IMR-90 (cell line): ENCODE measurements around the gene COL13A1. TPM values are rescaled to one million over a fixed set of nuclear protein-coding genes. Genes with fewer than 3 reads are reported as not detected.
A peak's percentile ranks its signal among the peaks of the same experiment; 100 is the strongest.

Source experiments
- ATAC-seq: fragments of 200-7000 bp; cut with Tn5 transposase; 2 replicates; pipeline ENCODE4 v1.9.1; 2020; ENCODE audit warnings: low read depth, mild to moderate bottlenecking, moderate library complexity
- BruUV-seq: library from RNA; stranded (reverse); fragments of 400-500 nt; replicated peaks from 2 replicates; lab custom pipeline; 2021; lab: Mats Ljungman, UMichigan
- CTCF ChIA-PET: fragments of 300-600 bp; formaldehyde crosslinking; extraction: SDS; loops from one replicate; lab custom pipeline; 2021; ENCODE audit warnings: antibody characterized with exemption; lab: Yijun Ruan, JAX
- POLR2A ChIA-PET: fragments of 300-600 bp; sonication (Branson Sonifier 250); formaldehyde crosslinking; loops from one replicate; lab custom pipeline; 2022; ENCODE audit warnings: antibody characterized with exemption; ENCODE audit not compliant: unreplicated experiment; lab: Charles Lee
- DNase-seq: peaks from one replicate; pipeline ENCODE4 v3.0.0; 2013
- H2AFZ ChIP-seq: replicated peaks from 2 replicates; pipeline ENCODE3; 2013; ENCODE audit warnings: low read length, mild to moderate bottlenecking; ENCODE audit not compliant: poor library complexity
- H2AK5ac ChIP-seq: 2 replicates; pipeline ENCODE4 v1.6.1; 2013; ENCODE audit warnings: low read depth, low read length, inconsistent platforms
- H2AK9ac ChIP-seq: replicated peaks from 2 replicates; pipeline ENCODE3; 2013; ENCODE audit warnings: mild to moderate bottlenecking, low read depth, low read length, moderate library complexity; ENCODE audit not compliant: poor library complexity
- H2BK120ac ChIP-seq: 2 replicates; pipeline ENCODE4 v1.6.1; 2013; ENCODE audit warnings: low read depth, low read length, inconsistent platforms
- H2BK15ac ChIP-seq: 3 replicates; pipeline ENCODE4 v1.6.1; 2013; ENCODE audit warnings: low read depth, low read length, inconsistent platforms
- H2BK20ac ChIP-seq: 2 replicates; pipeline ENCODE4 v1.6.1; 2013; ENCODE audit warnings: low read depth, mild to moderate bottlenecking, inconsistent platforms, low read length, moderate library complexity
- H2BK5ac ChIP-seq: 2 replicates; pipeline ENCODE4 v1.6.1; 2013; ENCODE audit warnings: mild to moderate bottlenecking, low read depth, low read length, inconsistent platforms; ENCODE audit not compliant: poor library complexity, severe bottlenecking
- H3K14ac ChIP-seq: replicated peaks from 2 replicates; pipeline ENCODE4 v1.6.1; 2013; ENCODE audit warnings: low read depth, low read length, inconsistent platforms
- H3K18ac ChIP-seq: 2 replicates; pipeline ENCODE4 v1.6.1; 2013; ENCODE audit warnings: low read depth, low read length, control low read depth
- H3K23ac ChIP-seq: 2 replicates; pipeline ENCODE4 v1.6.1; 2013; ENCODE audit warnings: low read depth, low read length, inconsistent platforms
- H3K27ac ChIP-seq: 2 replicates; pipeline ENCODE4 v1.5.1; 2013; ENCODE audit warnings: mild to moderate bottlenecking, control low read depth, low read length; ENCODE audit not compliant: insufficient read depth
- H3K27me3 ChIP-seq: 2 replicates; pipeline ENCODE4 v1.6.1; 2013; ENCODE audit warnings: low read length; ENCODE audit not compliant: control insufficient read depth, insufficient read depth
- H3K36me3 ChIP-seq: 2 replicates; pipeline ENCODE4 v1.6.1; 2013; ENCODE audit warnings: low read length, mixed read lengths; ENCODE audit not compliant: control insufficient read depth, insufficient read depth
- H3K4ac ChIP-seq: 2 replicates; pipeline ENCODE4 v1.6.1; 2013; ENCODE audit warnings: low read depth, low read length, inconsistent platforms
- H3K4me1 ChIP-seq: 2 replicates; pipeline ENCODE4 v1.6.1; 2013; ENCODE audit warnings: low read length, mixed read lengths; ENCODE audit not compliant: control insufficient read depth, insufficient read depth
- H3K4me2 ChIP-seq: 2 replicates; pipeline ENCODE4 v1.6.1; 2013; ENCODE audit warnings: low read depth, mild to moderate bottlenecking, control low read depth, low read length, moderate library complexity
- H3K4me3 ChIP-seq: 2 replicates; pipeline ENCODE4 v1.5.1; 2013; ENCODE audit warnings: low read depth, mild to moderate bottlenecking, control low read depth, low read length, moderate library complexity; ENCODE audit not compliant: insufficient read depth
- H3K56ac ChIP-seq: 2 replicates; pipeline ENCODE4 v1.6.1; 2013; ENCODE audit warnings: low read length, inconsistent platforms; ENCODE audit not compliant: insufficient read depth; ENCODE audit errors: extremely low read depth
- H3K79me1 ChIP-seq, 2 experiments: 2 replicates each; pipeline ENCODE4 v1.6.1; 2013; ENCODE audit warnings: low read length in 2 of 2, inconsistent platforms in 1 of 2, low read depth in 1 of 2
- H3K9ac ChIP-seq: 2 replicates; pipeline ENCODE4 v1.6.1; 2013; ENCODE audit warnings: low read depth, low read length, control low read depth
- H3K9me1 ChIP-seq: 2 replicates; pipeline ENCODE4 v1.6.1; 2013; ENCODE audit warnings: low read length, inconsistent platforms; ENCODE audit not compliant: insufficient read depth
- H3K9me3 ChIP-seq: 2 replicates; pipeline ENCODE4 v1.6.1; 2013; ENCODE audit warnings: low read length; ENCODE audit not compliant: control insufficient read depth, insufficient read depth
- H4K20me1 ChIP-seq: 2 replicates; pipeline ENCODE4 v1.6.1; 2013; ENCODE audit warnings: low read length, inconsistent platforms; ENCODE audit not compliant: insufficient read depth
- H4K5ac ChIP-seq: 2 replicates; pipeline ENCODE4 v1.6.1; 2013; ENCODE audit warnings: mild to moderate bottlenecking, low read depth, low read length, control low read depth
- H4K8ac ChIP-seq, 2 experiments: 2 replicates each; pipeline ENCODE4 v1.6.1; 2013; ENCODE audit warnings: low read depth in 2 of 2, low read length in 2 of 2, control low read depth in 1 of 2, inconsistent platforms in 1 of 2
- H4K91ac ChIP-seq: 2 replicates; pipeline ENCODE4 v1.6.1; 2013; ENCODE audit warnings: low read depth, low read length, inconsistent platforms; ENCODE audit not compliant: insufficient read depth
- BHLHE40 ChIP-seq: fragments of 150-350 bp; IDR thresholded peaks from 2 replicates; pipeline ENCODE4 v1.6.1; 2016; ENCODE audit warnings: mild to moderate bottlenecking, low read depth, low read length
- CEBPB ChIP-seq: IDR thresholded peaks from 2 replicates; pipeline ENCODE4 v1.6.1; 2012; ENCODE audit warnings: low read depth, low read length, improper control_type of control experiment
- CHD1 ChIP-seq: IDR thresholded peaks from 2 replicates; pipeline ENCODE4 v1.6.1; 2012; ENCODE audit warnings: low read depth, low read length, improper control_type of control experiment
- FOS ChIP-seq: fragments of 150-350 bp; IDR thresholded peaks from 2 replicates; pipeline ENCODE4 v1.6.1; 2016; ENCODE audit warnings: low read depth, low read length
- MAFK ChIP-seq: IDR thresholded peaks from 2 replicates; pipeline ENCODE4 v1.6.1; 2012; ENCODE audit warnings: low read depth, low read length, improper control_type of control experiment
- MAZ ChIP-seq: IDR thresholded peaks from 2 replicates; pipeline ENCODE4 v1.6.1; 2012; ENCODE audit warnings: low read depth, mild to moderate bottlenecking, low read length, improper control_type of control experiment, moderate library complexity, borderline replicate concordance
- NFE2L2 ChIP-seq: fragments of 150-350 bp; IDR thresholded peaks from 2 replicates; pipeline ENCODE4 v1.6.1; 2016; ENCODE audit warnings: low read depth, mild to moderate bottlenecking, low read length
- POLR2A ChIP-seq: IDR thresholded peaks from 2 replicates; pipeline ENCODE4 v1.6.1; 2012; ENCODE audit warnings: mild to moderate bottlenecking, low read depth, low read length
- RAD21 ChIP-seq: IDR thresholded peaks from 2 replicates; pipeline ENCODE4 v1.6.1; 2012; ENCODE audit warnings: low read length, improper control_type of control experiment
- RCOR1 ChIP-seq: IDR thresholded peaks from 2 replicates; pipeline ENCODE4 v1.6.1; 2012; ENCODE audit warnings: mild to moderate bottlenecking, low read length, improper control_type of control experiment; ENCODE audit not compliant: insufficient replicate concordance
- SMC3 ChIP-seq: fragments of 150-350 bp; IDR thresholded peaks from 2 replicates; pipeline ENCODE4 v1.6.1; 2016; ENCODE audit warnings: low read depth, mild to moderate bottlenecking, antibody characterized with exemption, low read length, moderate library complexity
- USF2 ChIP-seq: fragments of 150-350 bp; IDR thresholded peaks from 2 replicates; pipeline ENCODE4 v1.6.1; 2017; ENCODE audit warnings: mild to moderate bottlenecking, antibody characterized with exemption, low read length, low read depth
- WGBS, 2 experiments: methylation state at CpG; one replicate each; pipeline versions ENCODE4 v1.1.5 to v1.1.7; 2013; ENCODE audit warnings: missing lambda C conversion rate in 2 of 2; ENCODE audit not compliant: insufficient read length in 1 of 2; ENCODE audit errors: extremely low coverage in 2 of 2; 5-methylcytosine and 5-hydroxymethylcytosine counted together
- dilution Hi-C: fragments of 300-500 bp; cut with HindIII; formaldehyde crosslinking; loops from one replicate; pipeline ENCODE4 v1.14.3; 2018; ENCODE audit warnings: low sequenced_read_pairs; ENCODE audit not compliant: unreplicated experiment
- in situ Hi-C: fragments of 300-500 bp; cut with MboI; formaldehyde crosslinking; loops from 3 replicates; pipeline ENCODE4 v1.14.3; 2019; ENCODE audit warnings: low sequenced_read_pairs, inconsistent platforms, mixed read lengths
- intact Hi-C: fragments of 100-400 bp; cut with micrococcal nuclease; formaldehyde crosslinking; loops from 2 replicates; pipeline ENCODE4 v1.10.0; 2022
- polyA plus RNA-seq, 3 experiments: library from polyadenylated mRNA; depleted of rRNA; stranded (reverse); fragments of >200 nt; gene quantifications; 2 replicates each; pipeline ENCODE4 v1.2.3, GENCODE V29; 2012; ENCODE audit warnings: low replicate concordance in 1 of 3
- total RNA-seq: library from RNA; depleted of rRNA; stranded (reverse); fragments of >200 nt; gene quantifications from 2 replicates; pipeline ENCODE4 v1.2.3, GENCODE V29; 2012
- TF ChIP-seq, protein P1 (sequence below): conservative IDR thresholded peaks from 2 replicates; pipeline ENCODE4 v1.5.1; 2012; ENCODE audit warnings: mild to moderate bottlenecking, low read depth, low read length, improper control_type of control experiment

COL13A1 gene
- total and polyA plus RNA-seq, 2 of the 4 experiments (the other 2 are of a cell fraction) = 12.2 to 31.3 TPM

GRCh38 chr10:69810675-69811397 is 9.1 kb downstream of the COL13A1 start (continued):
- TF ChIP-seq USF2 = no peak

- Histone ChIP-seq H3K9me1 (peaks cover 35% of the 10 kb centered on the region), H4K91ac (0 out of 2 replicates have a peak overlapping the region, but pooled peaks have one; percentile 4), H2BK5ac (no peak overlapping the region), H2AK5ac (0 out of 2 replicates have a peak overlapping the region, but pooled peaks have one; percentile 8), H3K56ac (no peak overlapping the region), H3K27me3 (no peaks in the 10 kb centered on the region), H3K4me3 (no peak overlapping the region), H2AK9ac (peak overlapping the region; percentile 25), H3K4me1 (peaks cover 30% of the 10 kb centered on the region), H3K23ac (no peak overlapping the region), H4K5ac (no peak overlapping the region), H4K20me1 (no peaks in the 10 kb centered on the region), H2BK15ac (no peak overlapping the region), H2BK120ac (no peak overlapping the region), H3K14ac (no peak overlapping the region), H3K9ac (no peak overlapping the region), H2AFZ (no peak overlapping the region), H3K36me3 (no peaks in the 10 kb centered on the region), H3K9me3 (no peaks in the 10 kb centered on the region; the same call in 1 of the 2 replicates), H3K79me1 (peaks cover 51 to 100% of the 10 kb centered on the region in 2 experiments), H4K8ac (no peak overlapping the region), H3K4ac (no peak overlapping the region), H3K27ac (no peak overlapping the region), H3K4me2 (no peak overlapping the region), H3K18ac (no peak overlapping the region), H2BK20ac (no peak overlapping the region)
- ATAC-seq (no peak), DNase-seq (no peak)
- in situ Hi-C loops = no loop called here
- CTCF ChIA-PET = interaction anchor here (0.6 kb wide), 1 partner anchor 54 kb away, joined by 3 read pairs; no protein-coding TSS in a partner anchor
- POLR2A ChIA-PET = no interaction called here
- BruUV-seq = no TSS peak
- intact Hi-C loops = no loop called here
- 56% methylated on average over 2 of the region's 4 CpGs; no CpG with 5 or more reads in 1 of the 2 experiments for WGBS, 2 experiments
- dilution Hi-C loops = no loop called here
- TF ChIP-seq MAZ = no peak
- no peak for TF ChIP-seq POLR2A
- TF ChIP-seq NFE2L2 = no peak
- TF ChIP-seq, protein P1, sequence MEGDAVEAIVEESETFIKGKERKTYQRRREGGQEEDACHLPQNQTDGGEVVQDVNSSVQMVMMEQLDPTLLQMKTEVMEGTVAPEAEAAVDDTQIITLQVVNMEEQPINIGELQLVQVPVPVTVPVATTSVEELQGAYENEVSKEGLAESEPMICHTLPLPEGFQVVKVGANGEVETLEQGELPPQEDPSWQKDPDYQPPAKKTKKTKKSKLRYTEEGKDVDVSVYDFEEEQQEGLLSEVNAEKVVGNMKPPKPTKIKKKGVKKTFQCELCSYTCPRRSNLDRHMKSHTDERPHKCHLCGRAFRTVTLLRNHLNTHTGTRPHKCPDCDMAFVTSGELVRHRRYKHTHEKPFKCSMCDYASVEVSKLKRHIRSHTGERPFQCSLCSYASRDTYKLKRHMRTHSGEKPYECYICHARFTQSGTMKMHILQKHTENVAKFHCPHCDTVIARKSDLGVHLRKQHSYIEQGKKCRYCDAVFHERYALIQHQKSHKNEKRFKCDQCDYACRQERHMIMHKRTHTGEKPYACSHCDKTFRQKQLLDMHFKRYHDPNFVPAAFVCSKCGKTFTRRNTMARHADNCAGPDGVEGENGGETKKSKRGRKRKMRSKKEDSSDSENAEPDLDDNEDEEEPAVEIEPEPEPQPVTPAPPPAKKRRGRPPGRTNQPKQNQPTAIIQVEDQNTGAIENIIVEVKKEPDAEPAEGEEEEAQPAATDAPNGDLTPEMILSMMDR = no peak
- TF ChIP-seq RCOR1 = no peak
- TF ChIP-seq RAD21 = no peak
- TF ChIP-seq BHLHE40 = no peak
- no peak for TF ChIP-seq USF2
- no peak for TF ChIP-seq MAFK
- TF ChIP-seq SMC3 = no peak
- no peak for TF ChIP-seq FOS
- TF ChIP-seq CHD1 = no peak
- no peak for TF ChIP-seq CEBPB
These were observed 11.9 kb downstream of the COL13A1 start for GRCh38 chr10:69813632-69814031.
